ENCODE measurements around the gene ZBTB7C. TPM values are rescaled to one million over a fixed set of nuclear protein-coding genes. Genes with fewer than 3 reads are reported as not detected.

Gene ZBTB7C
- total and polyA plus RNA-seq, 8 donors: 3.0 to 47.8 (median 19.3) TPM

DNA sequence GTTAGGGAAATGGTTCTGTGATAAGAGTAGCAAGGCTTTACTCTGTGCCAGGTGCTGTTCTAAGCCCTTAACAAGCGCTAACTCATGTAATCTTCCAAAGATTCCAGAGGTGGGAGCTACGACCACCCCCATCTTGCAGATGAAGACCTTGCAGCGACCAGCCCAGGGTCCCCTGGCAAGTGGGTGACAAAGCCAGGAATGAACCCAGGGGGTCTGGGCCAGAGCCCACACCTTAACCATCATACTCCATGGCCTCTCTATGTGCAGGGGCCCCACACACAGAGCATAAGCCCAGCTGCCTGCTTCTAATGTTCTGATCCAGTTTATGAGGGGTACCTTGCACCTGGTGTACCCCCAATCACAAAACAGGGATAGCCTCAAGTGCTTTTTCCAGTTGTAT, 105.3 kb downstream of the ZBTB7C start:
- intact Hi-C loops (cut with DNase I; ENCODE audit: low total_unique reads): no loop called here
- peak in 1 of 2 donors; percentile 14 for DNase-seq
- H3K4me3 ChIP-seq: no peak overlapping the region
- no peaks in the 10 kb centered on the region for H3K27me3 ChIP-seq
- TF ChIP-seq EP300 (IDR thresholded peaks at IDR 0.05) (no peak), CTCF (IDR thresholded peaks at IDR 0.05) (no peak), POLR2A (IDR thresholded peaks at IDR 0.05) (no peak), POLR2AphosphoS5 (IDR thresholded peaks at IDR 0.05) (no peak)
- no peaks in the 10 kb centered on the region for H3K9me3 ChIP-seq
- no peaks in the 10 kb centered on the region for H3K36me3 ChIP-seq
- 48 to 60% (median 56%) methylated on average over 2 to 3 of the region's 3 CpGs for WGBS, 5 donors
- peak overlapping the region in 1 of 5 donors; percentile 17 for H3K27ac ChIP-seq
- peaks cover 0 to 32% (median 17%) of the 10 kb centered on the region in 4 donors for H3K4me1 ChIP-seq

GRCh38 chr18:48302736-48303135, 106.4 kb downstream of the ZBTB7C start:
- H3K4me3 ChIP-seq: no peak overlapping the region
- no peaks in the 10 kb centered on the region for H3K36me3 ChIP-seq
- no peaks in the 10 kb centered on the region for H3K27me3 ChIP-seq
- no peak overlapping the region for H3K27ac ChIP-seq
- intact Hi-C loops (cut with DNase I; ENCODE audit: low total_unique reads): no loop called here
- WGBS, 5 donors: 90 to 97% (median 94%) methylated on average over 3 of the region's 3 CpGs
- no peak for TF ChIP-seq CTCF (IDR thresholded peaks at IDR 0.05)
- no peak for TF ChIP-seq POLR2A (IDR thresholded peaks at IDR 0.05)
- no peak for TF ChIP-seq POLR2AphosphoS5 (IDR thresholded peaks at IDR 0.05)
- no peak for TF ChIP-seq EP300 (IDR thresholded peaks at IDR 0.05)
- DNase-seq: no peak
- H3K9me3 ChIP-seq: no peaks in the 10 kb centered on the region
- peaks cover 0 to 21% (median 10%) of the 10 kb centered on the region in 4 donors for H3K4me1 ChIP-seq

DNA sequence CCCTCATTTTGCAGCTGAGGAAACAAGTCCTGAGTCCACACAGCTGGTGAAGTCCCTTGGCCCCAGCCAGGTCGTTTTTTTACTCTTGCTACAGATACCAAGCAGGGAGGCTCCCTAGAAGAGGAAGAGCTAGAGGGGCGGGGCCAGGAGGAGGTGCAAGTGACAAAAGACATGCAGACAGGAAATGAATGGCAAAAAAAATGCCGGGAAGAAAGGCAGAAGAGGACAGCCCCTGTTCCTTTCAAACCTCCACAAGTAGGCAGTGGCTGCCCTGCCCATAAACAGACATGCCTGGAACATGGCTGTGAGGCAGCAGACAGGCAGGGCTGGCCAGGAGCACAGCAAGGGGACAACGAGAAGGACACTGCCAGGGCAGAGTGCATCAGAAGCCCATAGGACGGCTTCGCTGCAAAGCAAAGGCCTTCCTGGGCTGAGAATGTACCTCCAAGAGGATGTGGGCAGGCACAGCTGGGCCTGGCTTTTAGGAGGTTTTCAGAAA, 108.7 kb downstream of the ZBTB7C start:
- Histone ChIP-seq H3K27ac (no peak overlapping the region), H3K27me3 (no peaks in the 10 kb centered on the region), H3K4me3 (no peak overlapping the region), H3K4me1 (peaks cover 0 to 13% (median 5%) of the 10 kb centered on the region in 4 donors), H3K9me3 (no peaks in the 10 kb centered on the region), H3K36me3 (no peaks in the 10 kb centered on the region)
- intact Hi-C loops (cut with DNase I; ENCODE audit: low total_unique reads): no loop called here
- peak in 1 of 2 donors; percentile 36 for DNase-seq
- 41 to 54% (median 49%) methylated on average over 6 of the region's 6 CpGs for WGBS, 5 donors
- no peak for TF ChIP-seq EP300 (IDR thresholded peaks at IDR 0.05)
- TF ChIP-seq CTCF (IDR thresholded peaks at IDR 0.05): no peak
- no peak for TF ChIP-seq POLR2A (IDR thresholded peaks at IDR 0.05)
- TF ChIP-seq POLR2AphosphoS5 (IDR thresholded peaks at IDR 0.05): no peak

GRCh38 chr18:48297139-48297538, 112.0 kb downstream of the ZBTB7C start:
- WGBS, 5 donors: 42 to 67% (median 63%) methylated on average over 4 of the region's 4 CpGs
- TF ChIP-seq POLR2A (IDR thresholded peaks at IDR 0.05) (no peak), CTCF (IDR thresholded peaks at IDR 0.05) (no peak), EP300 (IDR thresholded peaks at IDR 0.05) (no peak)
- DNase-seq: no peak
- intact Hi-C loops (cut with DNase I; ENCODE audit: low total_unique reads): no loop called here
- Histone ChIP-seq H3K4me1 (peaks cover 0 to 32% (median 13%) of the 10 kb centered on the region in 4 donors), H3K27ac (no peak overlapping the region), H3K4me3 (no peak overlapping the region), H3K27me3 (no peaks in the 10 kb centered on the region), H3K9me3 (no peaks in the 10 kb centered on the region), H3K36me3 (no peaks in the 10 kb centered on the region)
